NCI-H446 (cell line): ENCODE results near the gene FAM124A.
"Not testable (repeated sequence)": the region's sequence is repeated elsewhere in the genome, so short reads cannot be mapped to it uniquely, and the experiment has no call there.

ENCODE experiments used
- DNase-seq, 2 experiments: peaks; one replicate each; lab custom pipeline; 2025; lab: John Stamatoyannopoulos, UW

Gene FAM124A

GRCh38 chr13:51270623-51271415 is 48.6 kb downstream of the FAM124A start:
- no peak for DNase-seq

DNA sequence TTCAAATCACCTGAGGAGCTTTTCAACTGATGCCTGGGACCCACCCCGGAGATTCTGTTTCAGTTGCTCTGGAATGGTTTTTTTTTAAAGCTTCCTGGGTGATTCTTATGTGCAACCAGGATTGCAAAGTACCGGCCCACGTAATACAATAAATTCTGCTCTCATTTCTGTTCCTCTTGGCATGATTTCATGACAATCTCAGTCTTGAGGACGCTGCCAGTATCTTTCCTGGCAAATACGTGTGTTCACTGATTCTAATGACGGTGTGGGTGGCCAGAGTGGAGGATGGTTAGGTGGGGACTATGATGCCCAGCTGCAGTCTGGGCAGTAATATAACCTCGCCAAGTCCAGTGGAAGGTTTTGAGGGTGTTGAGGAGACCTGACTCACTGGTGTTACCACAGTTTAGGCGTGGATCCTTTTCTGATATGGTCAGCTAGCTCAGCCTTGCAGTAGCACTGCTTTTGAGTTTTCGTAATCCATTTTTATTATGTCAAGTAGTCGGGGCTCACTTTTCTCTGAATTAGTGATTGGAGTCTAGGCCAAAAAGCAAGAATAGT is 49.4 kb downstream of the FAM124A start:
- no peak for DNase-seq

DNA sequence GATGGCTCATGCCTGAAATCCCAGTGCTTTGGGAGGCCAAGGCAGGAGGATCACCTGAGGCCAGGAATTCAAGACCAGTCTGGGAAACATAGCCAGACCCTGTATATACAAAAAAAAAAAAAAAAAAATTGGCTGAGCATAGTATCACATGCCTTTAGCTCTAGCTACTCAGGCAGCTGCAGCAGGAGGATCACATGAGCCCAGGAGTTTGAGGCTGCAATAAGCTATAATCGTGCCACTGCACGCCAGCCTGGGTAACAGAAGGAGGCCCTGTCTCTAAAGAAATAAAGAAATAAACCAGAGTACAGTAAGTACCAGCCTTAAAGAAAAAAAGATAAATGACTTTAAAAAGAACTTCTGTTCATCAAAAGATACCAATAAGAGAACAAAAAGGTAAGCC is 52.9 kb downstream of the FAM124A start:
- DNase-seq = no peak

DNA sequence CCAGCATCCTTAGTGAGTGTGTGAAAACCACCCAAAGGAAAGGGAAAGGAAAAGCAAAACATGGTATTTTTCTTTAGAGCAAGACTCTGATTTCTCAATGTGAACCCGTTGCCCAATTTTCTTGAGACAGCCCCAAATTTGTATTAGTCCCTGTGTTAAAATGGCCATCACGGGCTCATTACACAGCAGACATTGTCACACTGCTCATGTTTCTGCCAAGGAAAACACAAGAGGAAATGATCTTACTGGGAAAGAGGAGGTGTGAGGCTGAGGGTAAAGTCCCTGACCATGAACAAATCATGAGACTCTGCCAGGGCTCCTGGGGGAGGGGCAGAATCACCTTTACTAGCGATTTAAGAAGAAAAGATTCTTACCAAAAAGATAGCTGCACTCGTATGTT is 54.4 kb downstream of the FAM124A start:
- DNase-seq = no peak

- DNase-seq = no peak
Measured at GRCh38 chr13:51277928-51278327, 55.7 kb downstream of the FAM124A start.

DNA sequence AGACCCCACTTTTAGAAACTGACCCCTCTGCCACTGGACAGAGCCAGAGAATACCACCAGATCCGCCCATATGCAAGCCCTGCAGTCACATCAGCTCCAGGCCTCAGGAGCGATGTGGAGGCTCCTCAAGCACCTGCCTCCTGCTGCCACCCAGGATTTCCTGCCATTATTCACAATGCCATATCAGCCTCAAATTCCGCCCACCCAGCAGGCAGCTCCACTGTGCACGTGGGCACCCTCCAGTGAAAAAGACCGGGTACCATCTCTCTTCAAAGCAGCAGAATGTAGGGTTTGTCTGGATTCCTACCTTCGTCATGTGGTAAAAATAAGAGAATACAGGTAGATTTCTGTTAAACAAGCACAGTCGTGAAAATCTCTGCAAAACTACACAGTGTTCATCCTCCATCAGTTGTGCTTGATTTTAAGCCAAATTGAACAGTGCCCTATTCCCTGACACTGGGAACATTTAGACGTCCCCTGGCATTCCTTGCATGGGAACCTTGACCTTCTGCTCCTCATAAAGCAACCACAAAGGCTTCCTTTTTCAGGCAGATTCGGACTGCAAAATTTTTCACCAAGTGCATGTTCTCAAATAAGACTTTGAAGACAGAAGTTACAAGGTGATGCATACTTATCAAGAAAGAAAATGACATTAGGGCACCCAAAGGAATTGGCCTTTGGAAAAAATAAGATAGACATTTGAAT is 56.4 kb downstream of the FAM124A start:
- no peak for DNase-seq

GRCh38 chr13:51280379-51280940 is 58.3 kb downstream of the FAM124A start:
- no peak for DNase-seq

DNA sequence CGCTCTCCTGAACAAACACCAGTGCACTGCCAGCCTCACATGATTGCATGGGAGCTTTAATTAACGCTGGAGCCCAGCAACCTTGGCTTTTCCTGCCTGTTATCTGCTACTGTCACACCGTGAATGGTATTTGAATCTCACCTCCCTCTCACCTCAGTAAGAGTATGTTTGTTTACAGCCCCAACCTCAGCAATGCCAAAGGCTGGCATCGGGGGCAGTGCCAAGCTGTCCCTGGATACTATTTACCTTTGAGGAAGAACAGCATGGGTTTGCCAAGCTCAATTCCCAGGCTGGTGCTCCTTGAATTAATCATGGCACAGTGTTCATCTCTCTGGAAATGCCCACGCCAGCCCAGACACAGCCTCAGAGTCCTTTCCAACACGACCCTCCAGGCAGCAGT is 60.1 kb downstream of the FAM124A start:
- no peak for DNase-seq

GRCh38 chr13:51282923-51283322 is 60.7 kb downstream of the FAM124A start:
- DNase-seq = not testable (repeated sequence)

DNA sequence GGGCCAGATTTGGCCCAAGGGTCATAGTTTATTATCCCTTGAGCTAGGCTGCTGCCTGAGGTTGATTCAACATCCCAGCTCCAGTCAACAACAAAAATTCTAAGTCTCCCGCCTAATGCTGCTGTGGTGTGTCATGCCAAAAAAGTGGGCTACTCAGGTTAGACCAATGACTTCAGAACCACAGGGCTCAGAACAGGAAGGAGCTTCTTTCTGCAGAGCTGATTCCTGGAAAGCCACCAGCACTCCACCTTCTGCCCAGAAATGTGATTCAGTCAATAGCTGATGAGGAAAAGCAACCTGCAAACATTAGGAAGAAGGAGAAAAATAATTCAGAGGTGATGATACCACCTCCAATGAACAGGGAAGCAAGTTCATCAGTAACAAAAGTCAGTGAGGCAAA is 61.2 kb downstream of the FAM124A start:
- DNase-seq = no peak

DNA sequence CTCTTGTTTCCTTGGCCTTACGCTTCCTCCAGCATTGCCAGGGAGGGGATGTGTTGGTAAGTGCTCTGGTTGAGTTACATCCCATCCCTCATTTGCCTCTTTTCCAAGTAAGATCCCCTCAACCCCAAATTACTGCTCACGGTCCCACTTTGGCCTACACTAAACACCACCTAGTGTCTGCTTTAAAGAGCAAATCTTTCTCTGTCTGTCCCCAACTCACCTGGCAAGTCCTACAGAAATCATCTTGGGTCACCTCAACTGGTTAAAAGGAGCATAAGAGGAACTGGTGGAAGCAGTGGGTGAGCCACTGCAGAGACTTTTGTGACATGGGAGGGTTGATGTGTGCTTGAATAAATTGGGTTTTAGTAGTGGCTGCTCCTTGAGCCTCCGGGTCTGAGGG is 62.1 kb downstream of the FAM124A start:
- DNase-seq = no peak

DNA sequence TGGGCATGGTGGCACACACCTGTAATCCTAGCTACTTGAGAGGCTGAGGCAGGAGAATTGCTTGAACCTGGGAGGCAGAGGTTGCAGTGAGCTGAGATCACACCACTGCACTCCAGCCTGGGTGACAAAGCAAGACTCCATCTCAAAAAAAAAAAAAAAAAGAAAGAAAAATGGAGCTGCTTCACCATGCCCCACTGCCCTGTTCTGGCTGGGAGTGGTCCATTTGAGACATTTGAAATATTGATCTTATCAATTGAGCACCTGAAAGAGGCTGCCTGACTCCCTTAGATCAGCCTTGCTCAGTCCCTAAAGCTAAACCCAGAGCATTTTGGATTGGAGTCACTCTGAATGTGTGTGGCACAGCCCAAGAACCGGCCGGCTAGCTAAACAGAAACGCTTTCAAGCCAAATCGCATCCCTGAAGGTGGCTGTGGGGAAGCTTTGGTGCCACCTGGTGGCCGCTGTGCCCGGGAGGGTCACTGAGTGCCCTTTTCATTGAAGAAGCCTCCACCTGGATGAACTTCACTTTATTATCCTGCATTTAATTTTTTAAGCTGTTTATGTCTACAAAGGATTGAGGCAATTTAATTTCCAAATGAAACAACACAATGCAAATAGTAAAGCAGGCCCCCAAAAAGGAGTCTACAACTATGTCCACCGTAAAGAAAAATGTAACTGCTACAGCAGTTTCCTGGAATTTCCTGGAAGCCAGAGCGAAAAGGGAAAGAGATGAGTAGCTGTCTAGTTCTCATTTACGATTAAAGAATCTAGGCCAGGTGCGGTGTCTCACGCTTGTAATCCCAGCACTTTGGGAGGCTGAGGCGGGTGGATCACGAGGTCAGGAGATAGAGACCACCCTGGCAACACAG is 64.2 kb downstream of the FAM124A start:
- DNase-seq = peak; percentile 13 to 73

- DNase-seq = no peak
Measured at GRCh38 chr13:51287758-51288157, 65.6 kb downstream of the FAM124A start.

GRCh38 chr13:51288254-51288653 is 66.1 kb downstream of the FAM124A start:
- DNase-seq = not testable (repeated sequence)

DNA sequence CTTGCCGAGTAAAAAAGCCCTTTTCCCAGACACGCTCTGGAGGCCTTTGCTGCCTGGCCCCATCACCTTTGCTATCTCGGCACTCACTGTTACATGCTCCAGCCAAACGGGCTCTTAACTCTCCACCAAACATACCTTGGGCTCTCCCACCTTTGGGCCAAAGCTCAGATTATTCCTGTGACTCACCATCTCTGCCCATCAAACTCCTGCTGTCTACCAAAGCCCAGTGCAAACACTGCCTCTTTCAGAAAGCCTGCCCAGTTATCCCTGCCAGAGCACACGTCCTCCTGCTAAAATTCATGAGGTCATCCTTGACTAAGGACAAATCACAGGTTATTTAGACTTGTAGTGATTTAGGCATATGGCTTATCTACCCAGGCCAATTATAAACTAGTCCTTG is 69.1 kb downstream of the FAM124A start:
- DNase-seq = no peak

DNA sequence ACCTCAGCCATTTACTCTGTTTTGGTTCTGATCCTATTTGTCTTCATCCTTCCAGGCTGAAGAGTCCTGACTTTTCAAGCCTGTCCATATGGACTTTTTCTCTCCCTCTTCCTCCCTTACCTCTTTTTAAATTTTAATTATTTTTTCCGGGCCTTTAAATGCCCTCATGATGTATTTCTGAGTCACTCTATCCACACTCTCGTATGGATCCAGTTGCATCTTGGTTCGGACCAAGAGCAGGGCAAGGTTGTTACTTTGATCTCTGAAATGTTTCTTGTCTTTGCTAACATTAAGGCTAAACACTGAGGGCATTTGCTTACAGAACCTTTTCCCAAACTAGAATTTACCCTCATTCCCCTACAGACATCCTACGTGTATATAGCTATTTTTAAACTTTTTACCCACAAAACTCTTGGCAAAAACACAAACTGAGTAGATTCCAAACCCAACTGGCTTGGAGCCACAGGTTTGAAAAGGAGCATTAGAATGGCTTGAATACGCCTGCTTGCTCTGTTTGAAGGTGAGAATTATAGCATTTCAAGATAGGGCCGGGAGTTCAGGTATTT is 69.9 kb downstream of the FAM124A start:
- no peak for DNase-seq

GRCh38 chr13:51297556-51297955 is 75.4 kb downstream of the FAM124A start:
- DNase-seq = no peak

DNA sequence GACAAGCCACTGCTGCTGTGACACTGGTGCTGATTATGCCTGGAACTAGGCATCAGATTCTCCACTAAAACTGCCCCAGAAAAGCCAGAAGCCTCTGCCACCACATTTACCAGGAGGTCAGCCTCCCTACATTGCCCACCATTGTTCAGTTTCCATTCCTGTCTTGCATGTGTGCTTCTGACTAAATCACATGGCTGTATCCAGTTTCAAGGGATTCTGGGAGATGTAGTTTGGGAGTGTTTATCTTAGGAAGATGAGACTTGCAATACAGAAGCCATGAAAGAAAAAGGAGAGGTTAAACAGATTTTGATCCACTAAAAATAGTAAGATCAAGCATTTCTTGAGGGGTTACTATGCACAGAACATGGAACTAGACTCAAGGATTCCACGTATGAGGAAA is 76.6 kb downstream of the FAM124A start:
- DNase-seq = no peak

DNA sequence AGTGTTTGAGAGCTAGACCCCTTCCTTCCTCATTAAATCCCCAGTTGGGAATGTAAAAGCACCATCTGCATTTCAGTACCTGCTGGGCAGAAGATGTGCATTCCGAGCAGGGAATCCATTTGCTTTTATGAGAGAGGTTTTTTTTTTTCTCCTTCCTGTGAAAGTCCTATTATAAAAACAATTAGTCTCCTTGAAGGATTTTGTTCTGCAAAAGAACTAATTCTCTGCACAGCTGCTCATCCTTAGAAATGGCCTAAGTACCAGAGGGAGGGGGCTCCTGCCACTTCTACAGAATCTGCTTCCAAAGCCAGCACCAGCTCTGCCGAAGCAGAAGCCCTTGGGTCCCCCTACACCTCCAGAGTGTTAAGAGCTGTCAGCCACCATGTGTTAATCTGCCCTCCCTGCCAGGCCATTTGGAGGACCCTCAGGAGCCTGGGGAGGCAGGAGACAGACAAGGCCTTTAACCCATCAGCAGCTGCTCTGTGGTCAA is 80.9 kb downstream of the FAM124A start:
- no peak for DNase-seq

- DNase-seq = no peak
Measured at GRCh38 chr13:51303882-51304281, 81.7 kb downstream of the FAM124A start.

- DNase-seq = no peak
Measured at GRCh38 chr13:51305271-51305967, 83.2 kb downstream of the FAM124A start.
